ENCODE data around the gene ZNF169. TPM values are rescaled to one million over a fixed set of nuclear protein-coding genes. Genes with fewer than 3 reads are reported as not detected.

ZNF169 gene
- total RNA-seq, 3 donors from 2014 or later (not counting 1 experiment from before 2014, with no cell fraction given), result 4.6 to 11.3 (median 8.9) TPM

DNA sequence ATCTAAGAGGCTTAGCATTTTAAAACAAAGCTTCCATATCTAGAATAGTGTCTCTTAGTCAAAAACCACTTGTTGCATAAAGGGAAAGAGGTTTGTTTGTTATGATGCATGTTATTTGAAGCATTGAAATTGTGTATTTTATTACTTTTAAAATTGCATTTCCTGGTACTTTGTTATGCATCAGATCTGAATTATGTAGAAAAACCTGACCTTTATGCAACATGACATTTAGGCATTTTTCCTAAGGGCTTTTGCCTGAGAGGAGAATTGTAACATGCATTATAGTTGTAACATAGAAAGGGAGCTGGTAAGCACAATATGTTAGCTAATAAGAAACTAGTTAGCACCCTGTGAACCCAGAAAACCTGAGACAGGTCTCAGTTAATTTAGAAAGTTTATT, 22.0 kb downstream of the ZNF169 start:
- TF ChIP-seq, protein P1, sequence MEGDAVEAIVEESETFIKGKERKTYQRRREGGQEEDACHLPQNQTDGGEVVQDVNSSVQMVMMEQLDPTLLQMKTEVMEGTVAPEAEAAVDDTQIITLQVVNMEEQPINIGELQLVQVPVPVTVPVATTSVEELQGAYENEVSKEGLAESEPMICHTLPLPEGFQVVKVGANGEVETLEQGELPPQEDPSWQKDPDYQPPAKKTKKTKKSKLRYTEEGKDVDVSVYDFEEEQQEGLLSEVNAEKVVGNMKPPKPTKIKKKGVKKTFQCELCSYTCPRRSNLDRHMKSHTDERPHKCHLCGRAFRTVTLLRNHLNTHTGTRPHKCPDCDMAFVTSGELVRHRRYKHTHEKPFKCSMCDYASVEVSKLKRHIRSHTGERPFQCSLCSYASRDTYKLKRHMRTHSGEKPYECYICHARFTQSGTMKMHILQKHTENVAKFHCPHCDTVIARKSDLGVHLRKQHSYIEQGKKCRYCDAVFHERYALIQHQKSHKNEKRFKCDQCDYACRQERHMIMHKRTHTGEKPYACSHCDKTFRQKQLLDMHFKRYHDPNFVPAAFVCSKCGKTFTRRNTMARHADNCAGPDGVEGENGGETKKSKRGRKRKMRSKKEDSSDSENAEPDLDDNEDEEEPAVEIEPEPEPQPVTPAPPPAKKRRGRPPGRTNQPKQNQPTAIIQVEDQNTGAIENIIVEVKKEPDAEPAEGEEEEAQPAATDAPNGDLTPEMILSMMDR (IDR thresholded peaks at IDR 0.05), result no peak
- H3K36me3 Mint-ChIP-seq, result peaks cover 28% of the 10 kb centered on the region
- H3K4me3 Mint-ChIP-seq, result no peak overlapping the region
- Histone ChIP-seq H3K4me1 (ENCODE audit: control insufficient read depth, insufficient read depth, low read length) (no peaks in the 10 kb centered on the region), H3K27me3 (ENCODE audit: control insufficient read depth, insufficient read depth, low read length) (no peaks in the 10 kb centered on the region), H3K36me3 (ENCODE audit: control insufficient read depth, insufficient read depth, low read length) (peaks cover 24% of the 10 kb centered on the region), H3K9me3 (ENCODE audit: control insufficient read depth, insufficient read depth, low read length) (peaks cover 4% of the 10 kb centered on the region), H3K27ac (ENCODE audit: low read length) (no peak overlapping the region), H3K4me3 (ENCODE audit: low read length) (no peak overlapping the region)
- no peak for ATAC-seq
- intact Hi-C loops (cut with micrococcal nuclease), result no loop called here
- H3K4me1 Mint-ChIP-seq, result peaks cover 5 to 13% of the 10 kb centered on the region in 2 donors
- H3K27ac Mint-ChIP-seq, result no peak overlapping the region
- H3K9me3 Mint-ChIP-seq, result peaks cover 0 to 6% of the 10 kb centered on the region in 2 donors
- no peak for DNase-seq
- H3K27me3 Mint-ChIP-seq (ENCODE audit: low read depth in 2 of 2), result no peaks in the 10 kb centered on the region

DNA sequence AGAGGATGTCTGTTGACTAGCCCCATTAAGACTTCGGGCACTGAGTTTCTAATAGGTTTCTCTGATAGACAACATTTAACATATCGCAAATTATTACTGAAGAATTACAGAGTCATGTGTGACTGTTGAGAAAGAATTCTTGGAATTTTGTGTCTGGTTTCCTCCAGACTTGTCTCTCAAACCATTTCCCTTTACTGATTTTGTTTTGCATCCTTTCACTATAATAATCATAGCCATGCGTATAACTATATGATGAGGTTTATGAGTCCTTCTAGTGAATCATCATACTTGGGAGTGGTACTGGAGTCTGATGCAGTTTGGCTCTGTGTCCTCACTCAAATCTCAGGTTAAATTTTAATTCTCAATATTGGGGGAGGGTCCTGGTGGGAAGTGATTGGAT, 27.0 kb downstream of the ZNF169 start:
- no peak overlapping the region for H3K27ac Mint-ChIP-seq
- no peak overlapping the region for H3K4me3 Mint-ChIP-seq
- TF ChIP-seq, protein P1 (IDR thresholded peaks at IDR 0.05), result no peak
- WGBS (ENCODE audit: insufficient coverage), result 90% methylated on average over 2 of the region's 3 CpGs
- no peak overlapping the region for H3K27ac ChIP-seq (ENCODE audit: low read length)
- no peaks in the 10 kb centered on the region for H3K4me1 ChIP-seq (ENCODE audit: control insufficient read depth, insufficient read depth, low read length)
- intact Hi-C loops (cut with micrococcal nuclease), result no loop called here
- H3K36me3 Mint-ChIP-seq, result peaks cover 6% of the 10 kb centered on the region
- H3K27me3 Mint-ChIP-seq (ENCODE audit: low read depth in 2 of 2), result no peaks in the 10 kb centered on the region
- no peak for ATAC-seq
- no peaks in the 10 kb centered on the region for H3K9me3 ChIP-seq (ENCODE audit: control insufficient read depth, insufficient read depth, low read length)
- no peaks in the 10 kb centered on the region for H3K27me3 ChIP-seq (ENCODE audit: control insufficient read depth, insufficient read depth, low read length)
- no peak for DNase-seq
- H3K9me3 Mint-ChIP-seq, result no peaks in the 10 kb centered on the region
- H3K4me1 Mint-ChIP-seq, result peaks cover 4 to 9% of the 10 kb centered on the region in 2 donors
- H3K4me3 ChIP-seq (ENCODE audit: low read length), result no peak overlapping the region
- peaks cover 8% of the 10 kb centered on the region for H3K36me3 ChIP-seq (ENCODE audit: control insufficient read depth, insufficient read depth, low read length)

DNA sequence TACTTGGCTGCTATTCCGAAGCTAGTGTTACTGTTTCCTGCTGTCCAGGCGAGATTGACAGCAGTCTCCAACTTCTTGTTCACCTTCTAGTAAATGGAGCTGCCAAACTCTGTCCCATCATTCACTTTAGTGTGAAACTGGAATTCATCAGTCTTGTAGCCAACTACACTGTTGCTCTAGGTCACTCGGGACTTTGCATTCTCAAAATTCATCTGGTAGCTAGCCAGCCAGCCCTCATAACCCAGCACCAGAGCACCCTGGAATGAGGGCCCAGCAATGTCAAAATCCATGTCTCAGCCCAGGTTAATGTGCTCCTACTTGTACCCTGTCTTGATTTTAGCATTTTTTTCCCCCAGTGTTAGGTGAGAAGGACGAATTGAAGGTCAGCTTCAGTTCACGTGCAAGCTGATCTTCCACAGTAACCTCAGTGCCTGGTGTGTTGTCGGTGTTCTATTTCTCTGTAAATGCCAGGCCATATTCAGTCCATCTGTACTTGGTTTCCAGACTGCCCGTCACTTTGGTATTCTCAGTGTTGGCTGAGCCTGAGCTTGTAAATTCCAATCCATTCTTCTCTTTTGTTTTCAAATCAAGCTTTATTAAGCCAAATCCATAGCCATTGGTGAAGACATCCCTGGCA, 28.9 kb downstream of the ZNF169 start:
- H3K36me3 ChIP-seq (ENCODE audit: control insufficient read depth, insufficient read depth, low read length), result peaks cover 22% of the 10 kb centered on the region
- intact Hi-C loops (cut with micrococcal nuclease), result no loop called here
- ATAC-seq (no peak), DNase-seq (no peak)
- no peaks in the 10 kb centered on the region for H3K9me3 Mint-ChIP-seq
- no peak overlapping the region for H3K4me3 ChIP-seq (ENCODE audit: low read length)
- H3K4me3 Mint-ChIP-seq, result no peak overlapping the region
- H3K27me3 Mint-ChIP-seq (ENCODE audit: low read depth in 2 of 2), result no peaks in the 10 kb centered on the region
- H3K9me3 ChIP-seq (ENCODE audit: control insufficient read depth, insufficient read depth, low read length), result no peaks in the 10 kb centered on the region
- H3K27me3 ChIP-seq (ENCODE audit: control insufficient read depth, insufficient read depth, low read length), result no peaks in the 10 kb centered on the region
- H3K4me1 Mint-ChIP-seq, result peaks cover 4 to 9% of the 10 kb centered on the region in 2 donors
- H3K4me1 ChIP-seq (ENCODE audit: control insufficient read depth, insufficient read depth, low read length), result no peaks in the 10 kb centered on the region
- TF ChIP-seq, protein P1 (IDR thresholded peaks at IDR 0.05), result no peak
- 97% methylated on average over 7 of the region's 7 CpGs for WGBS (ENCODE audit: insufficient coverage)
- peaks cover 7% of the 10 kb centered on the region for H3K36me3 Mint-ChIP-seq
- H3K27ac ChIP-seq (ENCODE audit: low read length), result no peak overlapping the region
- no peak overlapping the region for H3K27ac Mint-ChIP-seq

DNA sequence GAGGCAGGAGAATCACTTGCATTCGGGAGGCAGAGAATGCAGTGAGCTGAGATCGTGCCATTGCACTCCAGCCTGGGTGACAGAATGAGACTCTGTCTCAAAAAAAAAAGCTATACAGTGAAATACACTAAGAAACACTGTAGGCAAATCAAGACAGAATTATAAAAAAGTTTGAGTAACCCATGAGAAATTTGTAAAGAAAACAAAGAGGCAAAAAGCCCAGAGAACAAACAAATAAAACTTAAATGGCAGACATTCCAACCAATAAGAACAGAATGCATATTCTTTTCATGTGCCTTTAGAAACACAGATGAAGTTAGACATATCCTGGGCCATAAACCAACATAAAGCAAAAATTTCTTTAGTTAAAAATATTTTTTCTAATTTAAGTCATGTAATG, 30.6 kb downstream of the ZNF169 start:
- intact Hi-C loops (cut with micrococcal nuclease), result no loop called here
- ATAC-seq, result no peak
- TF ChIP-seq, protein P1 (IDR thresholded peaks at IDR 0.05), result no peak
- no peak overlapping the region for H3K27ac ChIP-seq (ENCODE audit: low read length)
- peaks cover 29% of the 10 kb centered on the region for H3K36me3 ChIP-seq (ENCODE audit: control insufficient read depth, insufficient read depth, low read length)
- H3K9me3 ChIP-seq (ENCODE audit: control insufficient read depth, insufficient read depth, low read length), result no peaks in the 10 kb centered on the region
- no peak overlapping the region for H3K4me3 ChIP-seq (ENCODE audit: low read length)
- H3K27me3 ChIP-seq (ENCODE audit: control insufficient read depth, insufficient read depth, low read length), result no peaks in the 10 kb centered on the region
- Mint-ChIP-seq H3K27me3 (ENCODE audit: low read depth in 2 of 2) (no peaks in the 10 kb centered on the region), H3K9me3 (no peaks in the 10 kb centered on the region), H3K4me1 (peaks cover 4 to 9% of the 10 kb centered on the region in 2 donors), H3K36me3 (peaks cover 7% of the 10 kb centered on the region), H3K4me3 (no peak overlapping the region), H3K27ac (no peak overlapping the region)
- 96% methylated on average over 2 of the region's 2 CpGs for WGBS (ENCODE audit: insufficient coverage)
- no peak for DNase-seq
- no peaks in the 10 kb centered on the region for H3K4me1 ChIP-seq (ENCODE audit: control insufficient read depth, insufficient read depth, low read length)
